Ovary (tissue), 9 donors: ENCODE measurements around the gene ATP1A2. TPM values are rescaled to one million over a fixed set of nuclear protein-coding genes. Genes with fewer than 3 reads are reported as not detected.

Source experiments
- DNase-seq, 5 donors: peaks; one replicate each; pipeline ENCODE4 v3.0.0-alpha.2; 2019 to 2020
- H3K27ac ChIP-seq, 2 donors: fragments of 200-600 bp; one replicate each; pipeline versions ENCODE4 v1.5.1 to v1.8.0; 2019 to 2022
- H3K27me3 ChIP-seq: fragments of 200-600 bp; one replicate; pipeline ENCODE4 v1.8.0; 2022
- H3K36me3 ChIP-seq: fragments of 200-600 bp; sonication (generic); one replicate; pipeline ENCODE4 v1.5.1; 2019
- H3K4me1 ChIP-seq: one replicate; pipeline ENCODE4 v1.8.1; 2013; ENCODE audit warnings: mild to moderate bottlenecking, moderate library complexity; ENCODE audit not compliant: insufficient read depth
- H3K4me3 ChIP-seq: fragments of 200-600 bp; sonication (generic); one replicate; pipeline ENCODE4 v1.5.1; 2017
- H3K9me3 ChIP-seq, 2 donors: fragments of 200-600 bp in 1 of 2; sonication (generic) in 1 of 2; one replicate each; pipeline versions ENCODE4 v1.5.1 to v1.8.1; 2013 to 2019; ENCODE audit warnings: mild to moderate bottlenecking in 1 of 2, moderate library complexity in 1 of 2
- CTCF ChIP-seq, 3 donors: fragments of 450-650 bp in 2 of 3; fragments of 200-600 bp in 1 of 3; IDR thresholded peaks; one replicate each; pipeline versions ENCODE4 v1.5.1 to v1.8.0; 2016 to 2022; ENCODE audit warnings: antibody characterized with exemption in 3 of 3, mild to moderate bottlenecking in 1 of 3
- EP300 ChIP-seq: sonication (generic); formaldehyde crosslinking; IDR thresholded peaks from one replicate; pipeline ENCODE4 v1.6.1; 2017; ENCODE audit warnings: antibody characterized with exemption
- POLR2A ChIP-seq: fragments of 450-650 bp; IDR thresholded peaks from one replicate; pipeline ENCODE4 v1.6.1; 2017; ENCODE audit warnings: antibody characterized with exemption, mild to moderate bottlenecking, moderate library complexity
- WGBS, 3 donors: extraction: QIAGEN DNeasy Blood & Tissue Kit in 1 of 3; methylation state at CpG; one replicate each; pipeline versions ENCODE4 v1.1.5 to v1.1.7; 2013 to 2017; 5-methylcytosine and 5-hydroxymethylcytosine counted together
- intact Hi-C, 4 donors: fragments of 100-400 bp; cut with DNase I; formaldehyde crosslinking; loops; one replicate each; pipeline versions ENCODE4 v1.11.0 to v1.15.1; 2022 to 2023
- polyA plus RNA-seq, 2 donors: library from polyadenylated mRNA; stranded (reverse); fragments of 200-250 nt in 1 of 2; fragments of 350-450 nt in 1 of 2; fragmentation: Illumina TruSeq in 1 of 2; extraction: RNeasy Lipid Tissue Mini Kit (QIAGEN cat#74804) in 1 of 2; gene quantifications; one replicate each; pipeline ENCODE4 v1.2.3, GENCODE V29; 2013 to 2014
- total RNA-seq, 7 donors: library from RNA; depleted of rRNA in 2 of 7; stranded (reverse); fragments of >200 nt in 2 of 7; fragmentation: NEBNext Ultra II Directional in 3 of 7; extraction: Animal tissue kit (Norgen Biotek cat#: 25700) in 3 of 7; gene quantifications; one replicate each; pipeline versions ENCODE4 v1.1.0 to v1.2.4, GENCODE V29; 2016 to 2023
- donor health status: DM: no; HTN: no; CAD: no; lungs with moderate emphysema.
- donor health status: DM: no; HTN: no; CAD: no.
- donor health status: Bipolar disorder and iron deficiency.
- donor health status: DM: yes; HTN: yes; CAD: no.
- donor health status: DM: no; HTN: no; CAD: no.
- donor health status: DM: yes; HTN: yes; CAD: no.

ATP1A2 gene
- total and polyA plus RNA-seq, 9 donors: 3.0 to 38.6 (median 15.0) TPM

- peaks cover 8% of the 10 kb centered on the region for H3K4me1 ChIP-seq
Measured at GRCh38 chr1:160097151-160097910, 18.2 kb upstream of the ATP1A2 start.

GRCh38 chr1:160097911-160098851, 17.4 kb upstream of the ATP1A2 start, which contains the start of gene IGSF8:
Gene IGSF8 (minus strand): TSS chr1:160098619. CDS start chr1:160098472, 147 bp downstream.
- intact Hi-C loops: loop anchor here in 1 of 4 donors (5.0 to 10.0 kb wide), 2 partner anchors 157 to 1289 kb away; no protein-coding TSS in a partner anchor
- Histone ChIP-seq H3K27ac (peak within 1 kb of the TSS; percentile 67 to 79), H3K4me3 (peak within 1 kb of the TSS; percentile 52), H3K4me1 (peaks cover 15% of the 10 kb centered on the region), H3K9me3 (no peaks in the 10 kb centered on the region), H3K36me3 (no peaks in the 10 kb centered on the region), H3K27me3 (no peaks in the 10 kb centered on the region)
- DNase-seq: peak; percentile 89 to 94 (median 93)
- WGBS, 3 donors: 3 to 4% (median 3%) methylated on average over 22 to 64 of the region's 64 CpGs
- no peak for TF ChIP-seq EP300
- peak; percentile 13 for TF ChIP-seq POLR2A

More at GRCh38 chr1:160097151-160097910, 18.2 kb upstream of the ATP1A2 start:
- no peaks in the 10 kb centered on the region for H3K36me3 ChIP-seq
- 61 to 73% (median 72%) methylated on average over 5 of the region's 5 CpGs for WGBS, 3 donors
- intact Hi-C loops: loop anchor here in 1 of 4 donors (5.0 to 10.0 kb wide), 2 partner anchors 157 to 1290 kb away; no protein-coding TSS in a partner anchor
- H3K27me3 ChIP-seq: no peaks in the 10 kb centered on the region
- H3K27ac ChIP-seq: no peak overlapping the region
- no peaks in the 10 kb centered on the region for H3K9me3 ChIP-seq
- DNase-seq: no peak
- H3K4me3 ChIP-seq: peak overlapping the region; percentile 52
- TF ChIP-seq EP300 (no peak), CTCF (IDR thresholded peaks at IDR 0.05) (no peak), POLR2A (no peak)

DNA sequence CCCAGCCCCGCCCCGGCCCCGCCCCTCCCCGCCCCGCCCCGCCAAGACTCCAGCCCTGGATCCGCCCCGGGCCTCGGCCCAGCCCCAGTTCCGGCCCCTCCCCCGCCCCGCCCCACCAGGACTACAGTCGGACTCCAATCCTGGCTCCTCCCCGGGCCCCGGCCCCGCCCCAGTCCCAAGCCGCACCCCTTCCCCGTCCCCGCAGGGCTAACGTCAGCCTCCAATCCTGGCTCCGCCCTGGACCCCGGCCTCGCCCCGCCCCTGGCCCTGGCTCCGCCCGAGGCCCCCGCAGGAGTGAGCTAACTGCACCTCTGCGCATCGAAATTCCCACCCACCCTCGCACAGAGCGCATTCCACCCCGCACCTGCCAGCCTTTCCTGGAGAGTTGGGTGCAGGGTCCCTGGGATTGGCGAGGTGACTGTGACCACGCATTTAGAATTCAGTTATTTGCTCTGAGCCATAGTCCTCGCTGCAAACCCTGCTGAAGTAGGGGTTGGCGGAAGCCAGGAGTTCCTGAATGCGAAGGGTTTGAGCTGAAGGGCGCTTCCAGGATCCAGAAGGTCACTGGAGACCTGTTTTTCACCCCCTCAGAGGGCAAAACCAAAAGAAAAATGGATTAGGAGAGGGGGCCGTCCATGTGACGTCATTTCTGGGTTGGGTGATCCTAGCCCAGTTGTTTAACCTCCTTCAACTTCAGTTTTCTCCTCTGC, 16.6 kb upstream of the ATP1A2 start:
- Histone ChIP-seq H3K4me3 (peak overlapping the region; percentile 52), H3K27ac (peak overlapping the region; percentile 67 to 79), H3K36me3 (no peaks in the 10 kb centered on the region), H3K4me1 (peaks cover 17% of the 10 kb centered on the region), H3K27me3 (no peaks in the 10 kb centered on the region), H3K9me3 (no peaks in the 10 kb centered on the region)
- intact Hi-C loops: loop anchor here in 1 of 4 donors (5.0 to 10.0 kb wide), 2 partner anchors 156 to 1288 kb away; no protein-coding TSS in a partner anchor
- peak; percentile 98 to 99 (median 99) for DNase-seq
- 3 to 4% (median 4%) methylated on average over 15 to 40 of the region's 40 CpGs for WGBS, 3 donors
- no peak for TF ChIP-seq CTCF (IDR thresholded peaks at IDR 0.05)
- no peak for TF ChIP-seq EP300
- peak; percentile 71 for TF ChIP-seq POLR2A

GRCh38 chr1:160099716-160100375, 15.7 kb upstream of the ATP1A2 start:
- Histone ChIP-seq H3K36me3 (no peaks in the 10 kb centered on the region), H3K9me3 (no peaks in the 10 kb centered on the region), H3K4me3 (no peak overlapping the region), H3K27me3 (no peaks in the 10 kb centered on the region), H3K4me1 (peaks cover 19% of the 10 kb centered on the region), H3K27ac (peak overlapping the region; percentile 67 to 79)
- WGBS, 3 donors: 93 to 96% (median 94%) methylated on average over 2 of the region's 2 CpGs
- DNase-seq: no peak
- TF ChIP-seq POLR2A (no peak), CTCF (IDR thresholded peaks at IDR 0.05) (no peak), EP300 (no peak)
- intact Hi-C loops: loop anchor here (5.0 to 10.0 kb wide), 6 partner anchors 95 to 1287 kb away; partner anchors contain the start of genes PEA15 (in 2 of the 4), CASQ1 (in 1 of the 4) and DCAF8 (in 1 of the 4)
